Measurements from ENCODE around the gene GRPEL1.

The GRPEL1 gene

DNA sequence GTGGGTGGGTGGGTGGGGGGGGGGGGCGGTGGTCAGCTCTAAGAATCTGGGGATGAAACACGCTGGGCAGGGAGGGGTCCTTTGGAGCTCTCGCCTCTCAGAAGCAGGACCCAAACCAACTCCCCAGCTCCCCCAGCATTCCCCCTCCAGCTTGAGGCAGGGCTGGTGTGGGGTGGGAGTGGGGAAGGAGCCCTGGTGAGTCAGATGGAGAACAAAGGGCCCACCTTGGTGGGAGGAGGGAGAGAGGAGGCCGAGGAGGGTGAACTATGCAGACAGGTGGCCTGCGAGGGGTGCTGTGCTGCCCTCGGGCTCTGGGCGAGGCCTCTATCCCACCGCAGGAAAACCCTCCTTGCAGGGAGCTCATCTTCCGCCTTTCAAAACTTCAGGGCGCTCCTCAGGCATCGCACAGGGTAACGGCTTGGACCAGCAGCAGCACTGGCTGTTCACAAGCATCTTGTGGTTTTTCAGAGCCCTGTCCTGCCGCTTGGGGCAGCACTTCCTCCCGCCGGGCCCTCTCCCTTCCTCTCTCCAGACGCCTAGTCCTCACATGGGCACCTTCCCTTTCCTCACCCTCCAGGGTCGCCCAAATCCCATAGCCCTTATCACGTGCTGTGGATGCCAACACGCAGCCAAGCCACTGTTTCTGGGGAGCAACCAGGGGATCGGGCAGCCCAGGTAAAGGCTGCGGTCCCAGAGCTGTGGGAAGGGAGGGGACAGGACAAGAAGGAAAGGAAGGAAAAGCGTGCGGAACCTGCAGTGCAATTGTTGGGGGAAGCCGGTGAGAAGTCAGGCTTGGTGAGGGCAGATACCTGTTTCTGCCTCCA, 34.0 kb upstream of the GRPEL1 start:
- peak overlapping the region; percentile 46 for H3K4me2 ChIP-seq (ENCODE audit: low read length)
- peaks cover 2% of the 10 kb centered on the region for H3K4me1 ChIP-seq (ENCODE audit: control insufficient read depth, low read depth, low read length)
- H3K23ac ChIP-seq (ENCODE audit: low read length) = no peak overlapping the region
- no peak overlapping the region for H2BK120ac ChIP-seq (ENCODE audit: low read depth, low read length)
- no peak overlapping the region for H2AK5ac ChIP-seq (ENCODE audit: low read length)
- no peak overlapping the region for H4K8ac ChIP-seq (ENCODE audit: low read depth, low read length)
- no peak overlapping the region for H2BK5ac ChIP-seq (ENCODE audit: low read length)
- no peak overlapping the region for H4K5ac ChIP-seq (ENCODE audit: low read length)
- DNase-seq = peak; percentile 89
- peak overlapping the region; percentile 73 for H3K56ac ChIP-seq (ENCODE audit: low read length)
- H3K4ac ChIP-seq (ENCODE audit: low read depth, low read length) = no peak overlapping the region
- no peak overlapping the region for H3K18ac ChIP-seq (ENCODE audit: low read length)
- no CpG with 5 or more reads among the region's 24 CpGs for WGBS (ENCODE audit: extremely low coverage, insufficient coverage, low lambda C conversion rate)
- no peak overlapping the region for H3K4me3 ChIP-seq (ENCODE audit: low read length)
- H3K79me1 ChIP-seq (ENCODE audit: low read length) = no peaks in the 10 kb centered on the region
- H3K79me2 ChIP-seq (ENCODE audit: control insufficient read depth, insufficient read depth, low read length) = no peaks in the 10 kb centered on the region
- no peak overlapping the region for H3K27ac ChIP-seq (ENCODE audit: low read depth, low read length)
- peaks cover 2% of the 10 kb centered on the region for H3K27me3 ChIP-seq (ENCODE audit: insufficient read depth, low read length, poor library complexity)
- no peak overlapping the region for H2BK15ac ChIP-seq (replicated peaks; ENCODE audit: low read depth)
- H3K9ac ChIP-seq (ENCODE audit: low read length) = peak overlapping the region; percentile 67
- no peaks in the 10 kb centered on the region for H3K36me3 ChIP-seq (ENCODE audit: control insufficient read depth, insufficient read depth, low read length)

DNA sequence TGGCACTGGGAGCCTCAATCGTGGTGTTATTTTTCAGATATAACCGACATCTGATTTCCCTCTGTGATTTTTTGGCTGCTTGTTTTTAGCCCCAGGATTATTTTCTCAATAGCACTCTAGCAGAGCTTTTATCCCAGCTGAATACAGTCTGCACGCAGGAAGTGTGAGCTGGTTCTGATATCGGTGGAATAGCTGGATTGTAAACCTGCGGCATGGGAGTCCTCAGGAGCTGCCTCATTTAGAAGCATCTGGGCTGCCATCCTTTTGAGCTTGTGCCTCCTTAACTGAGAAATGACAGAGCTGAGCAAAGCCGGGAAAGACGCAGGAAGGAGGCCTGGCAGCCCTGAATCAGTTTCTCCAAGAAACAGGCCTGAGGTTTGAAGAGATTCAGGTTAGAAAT, 28.4 kb upstream of the GRPEL1 start:
- H3K4me3 ChIP-seq (ENCODE audit: low read length) = no peak overlapping the region
- no peak overlapping the region for H3K56ac ChIP-seq (ENCODE audit: low read length)
- H2BK5ac ChIP-seq (ENCODE audit: low read length) = no peak overlapping the region
- H2AK5ac ChIP-seq (ENCODE audit: low read length) = no peak overlapping the region
- H4K5ac ChIP-seq (ENCODE audit: low read length) = no peak overlapping the region
- H3K4me1 ChIP-seq (ENCODE audit: control insufficient read depth, low read depth, low read length) = no peaks in the 10 kb centered on the region
- H3K9ac ChIP-seq (ENCODE audit: low read length) = no peak overlapping the region
- H2BK15ac ChIP-seq (replicated peaks; ENCODE audit: low read depth) = no peak overlapping the region
- DNase-seq = no peak
- no CpG with 5 or more reads among the region's 7 CpGs for WGBS (ENCODE audit: extremely low coverage, insufficient coverage, low lambda C conversion rate)
- H3K4ac ChIP-seq (ENCODE audit: low read depth, low read length) = no peak overlapping the region
- no peaks in the 10 kb centered on the region for H3K79me1 ChIP-seq (ENCODE audit: low read length)
- peaks cover 11% of the 10 kb centered on the region for H3K27me3 ChIP-seq (ENCODE audit: insufficient read depth, low read length, poor library complexity)
- no peak overlapping the region for H3K18ac ChIP-seq (ENCODE audit: low read length)
- H3K4me2 ChIP-seq (ENCODE audit: low read length) = no peak overlapping the region
- H3K27ac ChIP-seq (ENCODE audit: low read depth, low read length) = no peak overlapping the region
- no peaks in the 10 kb centered on the region for H3K36me3 ChIP-seq (ENCODE audit: control insufficient read depth, insufficient read depth, low read length)
- no peak overlapping the region for H3K23ac ChIP-seq (ENCODE audit: low read length)
- H4K8ac ChIP-seq (ENCODE audit: low read depth, low read length) = no peak overlapping the region
- no peak overlapping the region for H2BK120ac ChIP-seq (ENCODE audit: low read depth, low read length)
- H3K79me2 ChIP-seq (ENCODE audit: control insufficient read depth, insufficient read depth, low read length) = no peaks in the 10 kb centered on the region

GRCh38 chr4:7095611-7096155, 27.8 kb upstream of the GRPEL1 start:
- H3K4ac ChIP-seq (ENCODE audit: low read depth, low read length) = no peak overlapping the region
- no peak overlapping the region for H3K18ac ChIP-seq (ENCODE audit: low read length)
- H3K79me2 ChIP-seq (ENCODE audit: control insufficient read depth, insufficient read depth, low read length) = no peaks in the 10 kb centered on the region
- no peak overlapping the region for H4K5ac ChIP-seq (ENCODE audit: low read length)
- no peak overlapping the region for H2BK15ac ChIP-seq (replicated peaks; ENCODE audit: low read depth)
- no peak overlapping the region for H3K4me3 ChIP-seq (ENCODE audit: low read length)
- H3K56ac ChIP-seq (ENCODE audit: low read length) = no peak overlapping the region
- H3K4me2 ChIP-seq (ENCODE audit: low read length) = no peak overlapping the region
- H2AK5ac ChIP-seq (ENCODE audit: low read length) = no peak overlapping the region
- H3K27ac ChIP-seq (ENCODE audit: low read depth, low read length) = no peak overlapping the region
- no peaks in the 10 kb centered on the region for H3K36me3 ChIP-seq (ENCODE audit: control insufficient read depth, insufficient read depth, low read length)
- peaks cover 11% of the 10 kb centered on the region for H3K27me3 ChIP-seq (ENCODE audit: insufficient read depth, low read length, poor library complexity)
- H3K79me1 ChIP-seq (ENCODE audit: low read length) = no peaks in the 10 kb centered on the region
- WGBS (ENCODE audit: extremely low coverage, insufficient coverage, low lambda C conversion rate) = no CpG with 5 or more reads among the region's 16 CpGs
- H3K9ac ChIP-seq (ENCODE audit: low read length) = no peak overlapping the region
- DNase-seq = no peak
- no peak overlapping the region for H4K8ac ChIP-seq (ENCODE audit: low read depth, low read length)
- no peaks in the 10 kb centered on the region for H3K4me1 ChIP-seq (ENCODE audit: control insufficient read depth, low read depth, low read length)
- H3K23ac ChIP-seq (ENCODE audit: low read length) = no peak overlapping the region
- no peak overlapping the region for H2BK120ac ChIP-seq (ENCODE audit: low read depth, low read length)
- no peak overlapping the region for H2BK5ac ChIP-seq (ENCODE audit: low read length)

- Histone ChIP-seq H3K27ac (ENCODE audit: low read depth, low read length) (no peak overlapping the region), H2BK120ac (ENCODE audit: low read depth, low read length) (no peak overlapping the region), H3K36me3 (ENCODE audit: control insufficient read depth, insufficient read depth, low read length) (no peaks in the 10 kb centered on the region), H2AK5ac (ENCODE audit: low read length) (no peak overlapping the region), H3K4ac (ENCODE audit: low read depth, low read length) (no peak overlapping the region), H3K9ac (ENCODE audit: low read length) (no peak overlapping the region), H2BK15ac (replicated peaks; ENCODE audit: low read depth) (no peak overlapping the region), H3K23ac (ENCODE audit: low read length) (no peak overlapping the region), H3K27me3 (ENCODE audit: insufficient read depth, low read length, poor library complexity) (peaks cover 11% of the 10 kb centered on the region), H2BK5ac (ENCODE audit: low read length) (no peak overlapping the region), H3K79me1 (ENCODE audit: low read length) (no peaks in the 10 kb centered on the region), H3K4me1 (ENCODE audit: control insufficient read depth, low read depth, low read length) (no peaks in the 10 kb centered on the region), H3K18ac (ENCODE audit: low read length) (no peak overlapping the region), H4K5ac (ENCODE audit: low read length) (no peak overlapping the region), H3K4me2 (ENCODE audit: low read length) (no peak overlapping the region), H3K79me2 (ENCODE audit: control insufficient read depth, insufficient read depth, low read length) (no peaks in the 10 kb centered on the region), H4K8ac (ENCODE audit: low read depth, low read length) (no peak overlapping the region), H3K56ac (ENCODE audit: low read length) (no peak overlapping the region), H3K4me3 (ENCODE audit: low read length) (no peak overlapping the region)
- DNase-seq = no peak
- WGBS (ENCODE audit: extremely low coverage, insufficient coverage, low lambda C conversion rate) = no CpG with 5 or more reads among the region's 10 CpGs
Observed at GRCh38 chr4:7094916-7095315, 27.1 kb upstream of the GRPEL1 start.

- Histone ChIP-seq H2AK5ac (ENCODE audit: low read length) (no peak overlapping the region), H3K36me3 (ENCODE audit: control insufficient read depth, insufficient read depth, low read length) (no peaks in the 10 kb centered on the region), H3K79me1 (ENCODE audit: low read length) (no peaks in the 10 kb centered on the region), H2BK5ac (ENCODE audit: low read length) (no peak overlapping the region), H3K27me3 (ENCODE audit: insufficient read depth, low read length, poor library complexity) (peaks cover 8% of the 10 kb centered on the region), H4K5ac (ENCODE audit: low read length) (no peak overlapping the region), H3K9ac (ENCODE audit: low read length) (no peak overlapping the region), H3K23ac (ENCODE audit: low read length) (no peak overlapping the region), H3K4ac (ENCODE audit: low read depth, low read length) (no peak overlapping the region), H4K8ac (ENCODE audit: low read depth, low read length) (no peak overlapping the region), H3K18ac (ENCODE audit: low read length) (no peak overlapping the region), H3K4me3 (ENCODE audit: low read length) (no peak overlapping the region), H2BK120ac (ENCODE audit: low read depth, low read length) (no peak overlapping the region), H2BK15ac (replicated peaks; ENCODE audit: low read depth) (no peak overlapping the region), H3K56ac (ENCODE audit: low read length) (no peak overlapping the region), H3K79me2 (ENCODE audit: control insufficient read depth, insufficient read depth, low read length) (no peaks in the 10 kb centered on the region), H3K4me2 (ENCODE audit: low read length) (no peak overlapping the region), H3K27ac (ENCODE audit: low read depth, low read length) (no peak overlapping the region), H3K4me1 (ENCODE audit: control insufficient read depth, low read depth, low read length) (no peaks in the 10 kb centered on the region)
- no peak for DNase-seq
- WGBS (ENCODE audit: extremely low coverage, insufficient coverage, low lambda C conversion rate) = no CpG with 5 or more reads among the region's 3 CpGs
Observed at GRCh38 chr4:7092026-7092425, 24.2 kb upstream of the GRPEL1 start.
